Retinal pigment epithelial cell (primary cell): Measurements from ENCODE around the gene AKAP8.

Experiments used
- DNase-seq: peaks from one replicate; pipeline ENCODE4 v3.0.0-alpha.2; 2010; ENCODE audit warnings: low read depth
- H3K4me3 ChIP-seq: 2 replicates; pipeline ENCODE4 v1.5.1; 2011; ENCODE audit warnings: mild to moderate bottlenecking, low read length, control low read depth, moderate library complexity
- CTCF ChIP-seq: conservative IDR thresholded peaks from 2 replicates; pipeline ENCODE4 v1.5.1; 2011; ENCODE audit warnings: low read depth, low read length, control low read depth, inconsistent platforms

The AKAP8 gene

GRCh38 chr19:15424121-15424520 lies 44.5 kb upstream of the AKAP8 start:
- no peak for TF ChIP-seq CTCF
- no peak for DNase-seq
- no peak overlapping the region for H3K4me3 ChIP-seq

- no peak overlapping the region for H3K4me3 ChIP-seq
- TF ChIP-seq CTCF, result no peak
- no peak for DNase-seq
Measured at GRCh38 chr19:15423130-15423529, 43.5 kb upstream of the AKAP8 start.

GRCh38 chr19:15422296-15423075 lies 42.9 kb upstream of the AKAP8 start:
- no peak for DNase-seq
- TF ChIP-seq CTCF, result no peak
- H3K4me3 ChIP-seq, result no peak overlapping the region

- no peak for TF ChIP-seq CTCF
- no peak for DNase-seq
Measured at GRCh38 chr19:15421721-15422260, 42.2 kb upstream of the AKAP8 start.

GRCh38 chr19:15421136-15421695 lies 41.6 kb upstream of the AKAP8 start:
- no peak for DNase-seq
- TF ChIP-seq CTCF, result no peak
- no peak overlapping the region for H3K4me3 ChIP-seq

More at GRCh38 chr19:15421721-15422260, 42.2 kb upstream of the AKAP8 start:
- no peak overlapping the region for H3K4me3 ChIP-seq

GRCh38 chr19:15419413-15420025 lies 39.9 kb upstream of the AKAP8 start:
- no peak for TF ChIP-seq CTCF
- peak overlapping the region; percentile 46 for H3K4me3 ChIP-seq
- DNase-seq, result no peak
